ENCODE data around the gene UST. TPM values are rescaled to one million over a fixed set of nuclear protein-coding genes. Genes with fewer than 3 reads are reported as not detected.

UST gene
- total RNA-seq, 1 donor from 2014 or later: 23.2 TPM

GRCh38 chr6:148765898-148766808 lies 19.3 kb downstream of the UST start:
- TF ChIP-seq CTCF (IDR thresholded peaks at IDR 0.05; ENCODE audit: unreplicated experiment): no peak
- Mint-ChIP-seq H3K4me3 (ENCODE audit: unreplicated experiment) (no peak overlapping the region), H3K27me3 (ENCODE audit: unreplicated experiment) (peaks cover 2% of the 10 kb centered on the region), H3K4me1 (ENCODE audit: unreplicated experiment) (peaks cover 29% of the 10 kb centered on the region), H3K36me3 (ENCODE audit: low read depth, unreplicated experiment) (no peaks in the 10 kb centered on the region), H3K9me3 (ENCODE audit: unreplicated experiment) (no peaks in the 10 kb centered on the region), H3K27ac (ENCODE audit: unreplicated experiment) (no peak overlapping the region)
- DNase-seq (ENCODE audit: low spot score): no peak

DNA sequence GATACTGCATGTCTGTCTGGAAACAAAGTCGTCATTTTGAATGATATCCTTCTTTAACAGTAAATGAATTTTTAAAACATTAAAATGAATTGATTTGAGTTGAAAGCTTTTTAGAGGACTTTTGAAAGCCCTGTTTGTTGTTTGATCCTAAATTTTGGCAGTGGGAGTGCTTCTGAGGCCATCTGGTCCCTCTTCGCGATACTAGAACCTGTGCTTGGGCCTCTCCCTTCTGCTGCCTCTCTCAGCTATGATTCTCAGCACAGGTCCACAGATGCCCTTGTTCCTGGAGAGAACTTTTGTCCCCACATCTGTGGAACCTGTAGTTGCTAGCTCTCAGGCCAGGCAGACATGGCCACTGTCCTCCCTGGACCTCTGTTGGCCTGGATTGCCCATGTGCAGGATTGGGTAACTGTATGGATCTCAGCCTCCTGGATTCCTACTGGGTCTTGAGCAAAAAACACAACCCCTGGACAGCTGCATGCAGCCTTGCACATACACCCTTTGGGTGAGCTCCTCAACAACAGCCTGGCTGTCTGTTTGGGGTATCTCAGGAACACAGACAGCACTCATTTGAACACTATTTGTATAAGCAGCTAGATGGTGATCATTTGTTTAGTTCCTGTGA lies 21.9 kb downstream of the UST start:
- no peaks in the 10 kb centered on the region for H3K9me3 Mint-ChIP-seq (ENCODE audit: unreplicated experiment)
- DNase-seq (ENCODE audit: low spot score): no peak
- H3K4me3 Mint-ChIP-seq (ENCODE audit: unreplicated experiment): no peak overlapping the region
- TF ChIP-seq CTCF (IDR thresholded peaks at IDR 0.05; ENCODE audit: unreplicated experiment): no peak
- no peaks in the 10 kb centered on the region for H3K27me3 Mint-ChIP-seq (ENCODE audit: unreplicated experiment)
- H3K36me3 Mint-ChIP-seq (ENCODE audit: low read depth, unreplicated experiment): no peaks in the 10 kb centered on the region
- H3K4me1 Mint-ChIP-seq (ENCODE audit: unreplicated experiment): peaks cover 8% of the 10 kb centered on the region
- no peak overlapping the region for H3K27ac Mint-ChIP-seq (ENCODE audit: unreplicated experiment)

DNA sequence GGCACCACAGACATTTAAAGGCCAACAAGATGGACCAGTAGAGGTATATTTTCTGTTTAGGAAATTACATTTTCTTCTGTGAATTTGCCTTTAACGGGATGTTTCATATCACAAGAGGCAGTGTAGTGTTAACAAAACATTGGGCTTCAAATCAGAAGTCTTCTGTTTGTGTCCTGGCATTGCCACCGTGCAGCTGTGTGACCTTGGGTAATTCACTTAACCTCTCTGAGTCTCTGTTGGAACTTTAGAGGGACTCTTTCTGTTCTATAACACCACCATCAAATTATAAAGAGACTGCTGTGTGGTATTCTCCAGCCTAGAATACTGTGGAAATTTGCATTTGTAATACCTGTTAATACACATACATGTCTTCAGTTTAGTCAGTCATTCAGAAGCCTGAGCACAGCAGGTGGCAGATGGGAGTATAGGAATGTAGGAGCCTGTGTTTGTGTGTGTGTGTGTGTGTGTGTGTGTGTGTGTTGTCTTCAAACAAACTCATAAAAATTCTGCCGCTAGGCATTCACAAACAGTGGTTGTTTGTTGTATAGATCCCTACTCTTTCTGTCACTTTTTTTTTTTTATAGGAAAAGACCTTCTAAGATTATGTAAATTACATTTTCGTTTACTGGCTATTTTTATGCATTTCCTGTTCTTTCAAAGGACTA lies 22.6 kb downstream of the UST start:
- H3K4me1 Mint-ChIP-seq (ENCODE audit: unreplicated experiment): peaks cover 8% of the 10 kb centered on the region
- H3K36me3 Mint-ChIP-seq (ENCODE audit: low read depth, unreplicated experiment): no peaks in the 10 kb centered on the region

DNA sequence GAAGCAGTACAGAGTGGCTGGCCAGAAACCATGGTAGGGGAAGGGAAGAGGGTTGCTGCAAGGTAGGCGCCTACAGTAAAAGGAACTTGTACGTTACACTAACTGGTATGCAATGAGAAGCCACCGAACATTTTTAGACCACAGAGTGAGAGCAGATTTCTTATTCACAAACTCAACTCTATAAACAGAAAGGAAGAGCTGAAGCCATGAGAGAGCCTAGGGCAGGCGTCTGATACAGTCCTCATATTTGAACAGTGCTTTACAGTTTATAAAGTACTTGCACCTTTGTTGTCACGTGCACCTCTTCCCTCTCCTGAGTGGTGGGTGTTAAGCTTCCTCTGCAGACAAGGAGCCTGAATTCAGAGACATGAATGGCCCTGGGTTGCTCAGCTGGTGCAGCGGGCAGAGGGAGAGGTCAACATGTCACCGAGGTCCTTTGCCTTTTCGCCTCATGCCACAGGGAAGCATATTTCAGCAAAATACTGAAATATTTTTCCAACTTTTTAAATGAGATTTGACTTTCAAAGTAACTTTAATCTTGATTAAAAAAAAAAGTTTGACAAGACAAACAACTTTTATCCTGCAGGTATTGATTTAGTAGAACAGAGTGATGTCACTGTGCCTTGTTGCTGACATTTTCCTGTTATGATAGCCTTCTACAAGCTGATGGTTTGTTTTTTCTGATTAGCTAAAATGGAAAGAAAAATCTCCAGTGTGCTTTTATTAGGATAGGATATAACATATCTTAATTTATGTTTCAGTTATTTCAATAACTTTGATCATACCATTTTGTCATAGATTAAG lies 23.8 kb downstream of the UST start:
- H3K4me1 Mint-ChIP-seq (ENCODE audit: unreplicated experiment): peaks cover 8% of the 10 kb centered on the region
- TF ChIP-seq CTCF (IDR thresholded peaks at IDR 0.05; ENCODE audit: unreplicated experiment): no peak
- no peaks in the 10 kb centered on the region for H3K27me3 Mint-ChIP-seq (ENCODE audit: unreplicated experiment)
- no peak overlapping the region for H3K27ac Mint-ChIP-seq (ENCODE audit: unreplicated experiment)
- no peaks in the 10 kb centered on the region for H3K9me3 Mint-ChIP-seq (ENCODE audit: unreplicated experiment)
- no peak overlapping the region for H3K4me3 Mint-ChIP-seq (ENCODE audit: unreplicated experiment)
- DNase-seq (ENCODE audit: low spot score): no peak
- no peaks in the 10 kb centered on the region for H3K36me3 Mint-ChIP-seq (ENCODE audit: low read depth, unreplicated experiment)

More for the DNA sequence above, 22.6 kb downstream of the UST start:
- no peak for TF ChIP-seq CTCF (IDR thresholded peaks at IDR 0.05; ENCODE audit: unreplicated experiment)
- Mint-ChIP-seq H3K27ac (ENCODE audit: unreplicated experiment) (no peak overlapping the region), H3K9me3 (ENCODE audit: unreplicated experiment) (no peaks in the 10 kb centered on the region), H3K4me3 (ENCODE audit: unreplicated experiment) (no peak overlapping the region), H3K27me3 (ENCODE audit: unreplicated experiment) (no peaks in the 10 kb centered on the region)
- no peak for DNase-seq (ENCODE audit: low spot score)
